Activated naive CD4-positive, alpha-beta T cell treated with anti-CD3 and anti-CD28 coated beads, Interleukin-2, amount 10 ng/mL, durations not matched to agents 7 days and 5 days (primary cell): ENCODE measurements around the gene FBXO31.
A peak's percentile ranks its signal among the peaks of the same experiment; 100 is the strongest.
"Not testable (repeated sequence)": the region's sequence is repeated elsewhere in the genome, so short reads cannot be mapped to it uniquely, and the experiment has no call there.

Experiments used
- CTCF ChIA-PET: fragments of 350-600 bp; sonication (Branson Sonifier 250); formaldehyde crosslinking; loops from one replicate; lab custom pipeline; 2021; ENCODE audit warnings: antibody characterized with exemption; lab: Charles Lee
- DNase-seq: peaks from one replicate; pipeline ENCODE4 v3.0.0-alpha.2; 2020
- H3K27ac Mint-ChIP-seq: one replicate; pipeline ENCODE4 v1.8.0; 2021; ENCODE audit warnings: mild to moderate bottlenecking, moderate library complexity, mixed read lengths
- H3K27me3 Mint-ChIP-seq: one replicate; pipeline ENCODE4 v1.8.0; 2021; ENCODE audit warnings: mild to moderate bottlenecking, mixed read lengths
- H3K36me3 Mint-ChIP-seq: one replicate; pipeline ENCODE4 v1.8.0; 2021; ENCODE audit warnings: mixed read lengths
- H3K4me1 Mint-ChIP-seq: one replicate; pipeline ENCODE4 v1.8.0; 2021; ENCODE audit warnings: mixed read lengths
- H3K4me3 Mint-ChIP-seq: one replicate; pipeline ENCODE4 v1.8.0; 2021; ENCODE audit warnings: mild to moderate bottlenecking, moderate library complexity, mixed read lengths
- H3K9me3 Mint-ChIP-seq: one replicate; pipeline ENCODE4 v1.8.0; 2021; ENCODE audit warnings: mixed read lengths

The FBXO31 gene

DNA sequence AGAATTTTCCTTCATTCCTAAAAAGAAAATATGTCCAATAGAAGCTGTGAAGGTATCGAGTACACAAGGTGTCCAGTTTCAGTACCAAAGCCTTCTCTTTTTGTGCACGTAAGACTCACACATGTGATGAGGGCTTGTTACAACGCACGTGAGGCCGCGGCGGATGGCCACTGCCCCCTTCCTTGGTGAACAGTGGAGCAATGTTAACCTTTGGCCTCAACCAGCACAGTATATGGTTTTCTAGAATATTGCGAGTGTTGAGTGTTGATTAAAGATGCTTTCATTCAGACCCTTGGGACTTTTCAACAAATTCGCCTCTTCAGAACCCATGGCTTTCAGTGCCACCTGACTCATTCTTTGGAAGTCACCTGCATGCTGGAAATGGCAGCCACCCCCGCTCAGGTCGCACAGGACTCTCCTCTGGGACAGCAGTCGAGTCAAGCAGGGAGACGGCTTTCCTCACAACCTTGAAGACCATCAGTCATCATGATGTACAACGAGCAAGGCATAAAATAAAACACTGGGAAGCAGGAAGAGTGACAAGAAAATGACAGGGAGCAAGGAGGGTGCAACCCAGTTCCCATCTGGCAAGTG, 23.0 kb upstream of the FBXO31 start:
- peaks cover 28% of the 10 kb centered on the region for H3K36me3 Mint-ChIP-seq
- H3K27ac Mint-ChIP-seq, result peak overlapping the region; percentile 33
- no peaks in the 10 kb centered on the region for H3K9me3 Mint-ChIP-seq
- H3K27me3 Mint-ChIP-seq, result no peaks in the 10 kb centered on the region
- CTCF ChIA-PET, result interaction anchor here (0.6 to 1.8 kb wide), 3 partner anchors 10 to 230 kb away, joined by 3 to 5 read pairs (median 4); no protein-coding TSS in a partner anchor
- H3K4me1 Mint-ChIP-seq, result no peaks in the 10 kb centered on the region
- no peak overlapping the region for H3K4me3 Mint-ChIP-seq
- DNase-seq, result no peak

DNA sequence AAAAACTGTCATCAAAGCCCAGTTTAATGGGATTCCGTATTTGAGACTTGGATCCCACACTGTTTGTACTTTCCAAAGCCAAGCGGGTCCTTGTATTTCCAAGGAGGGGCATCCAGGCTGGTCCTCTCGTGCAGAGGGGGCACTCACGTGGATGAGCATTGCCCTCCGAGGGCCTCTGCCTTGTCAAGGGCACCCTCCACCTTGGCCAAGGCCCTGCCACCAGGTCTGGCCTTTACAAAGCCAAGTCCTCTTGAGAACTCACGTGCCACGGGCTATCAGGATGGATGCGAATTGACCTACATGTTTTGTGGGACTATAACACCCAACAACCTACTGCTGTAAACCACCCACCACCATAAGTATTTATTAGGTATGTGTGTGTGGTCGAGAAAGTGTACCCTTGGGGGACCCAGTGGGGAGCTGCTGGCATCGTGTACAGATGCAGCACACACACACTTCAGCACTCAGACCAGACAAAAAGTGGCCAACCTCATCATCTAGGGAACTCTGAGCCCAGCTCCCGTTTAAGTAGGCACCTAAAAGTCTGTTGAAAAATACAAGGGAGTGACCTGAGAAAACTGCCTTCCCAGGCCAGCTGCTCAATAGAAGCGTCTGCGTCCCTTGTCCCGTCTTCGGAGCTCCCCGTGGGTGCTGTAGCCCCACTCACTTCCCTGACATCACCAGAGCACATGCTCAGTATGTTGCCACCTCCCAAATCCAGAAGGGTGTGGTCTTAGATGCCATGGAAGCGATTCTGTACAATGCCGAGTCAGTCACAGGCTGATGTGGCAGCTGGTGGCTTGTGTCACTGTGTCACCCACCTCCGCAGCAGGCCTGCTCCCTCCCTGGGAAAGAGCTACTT, 21.4 kb upstream of the FBXO31 start:
- Mint-ChIP-seq H3K36me3 (peaks cover 33% of the 10 kb centered on the region), H3K27ac (no peak overlapping the region)
- CTCF ChIA-PET, result no interaction called here

DNA sequence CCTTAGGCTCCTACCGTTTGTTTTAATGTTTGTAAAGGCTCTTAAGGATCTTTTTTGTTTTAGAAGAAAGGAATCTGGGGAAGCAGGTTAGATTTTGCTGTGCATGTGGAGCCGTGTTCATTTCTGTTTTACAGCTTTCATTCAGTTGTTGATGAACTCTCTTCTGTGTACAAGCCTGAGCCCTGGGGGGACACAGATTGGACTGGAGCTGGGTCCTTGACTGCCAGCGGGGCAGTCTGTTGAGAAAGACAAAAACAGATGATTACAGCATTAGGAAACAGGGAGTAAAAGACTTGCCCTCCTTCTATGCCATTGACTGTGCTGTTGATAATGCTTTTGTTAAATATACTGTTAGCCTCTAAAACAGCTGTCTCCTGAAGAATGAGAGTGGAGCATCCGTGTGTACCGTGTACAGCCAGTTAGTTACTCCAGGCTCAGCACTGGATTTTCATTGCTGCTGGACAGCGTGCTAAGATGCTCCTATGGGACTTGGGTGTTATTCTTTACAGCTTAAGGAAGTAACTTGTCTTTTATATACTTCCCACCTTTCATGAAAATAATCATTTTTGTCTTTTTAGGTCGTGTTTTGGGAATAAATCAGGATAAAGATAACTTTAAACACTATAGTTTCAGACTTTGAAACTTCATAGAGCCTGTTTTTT, 11.7 kb upstream of the FBXO31 start:
- no peaks in the 10 kb centered on the region for H3K27me3 Mint-ChIP-seq

More for the DNA sequence above, 21.4 kb upstream of the FBXO31 start:
- Mint-ChIP-seq H3K9me3 (no peaks in the 10 kb centered on the region), H3K27me3 (no peaks in the 10 kb centered on the region), H3K4me1 (no peaks in the 10 kb centered on the region), H3K4me3 (no peak overlapping the region)
- no peak for DNase-seq

DNA sequence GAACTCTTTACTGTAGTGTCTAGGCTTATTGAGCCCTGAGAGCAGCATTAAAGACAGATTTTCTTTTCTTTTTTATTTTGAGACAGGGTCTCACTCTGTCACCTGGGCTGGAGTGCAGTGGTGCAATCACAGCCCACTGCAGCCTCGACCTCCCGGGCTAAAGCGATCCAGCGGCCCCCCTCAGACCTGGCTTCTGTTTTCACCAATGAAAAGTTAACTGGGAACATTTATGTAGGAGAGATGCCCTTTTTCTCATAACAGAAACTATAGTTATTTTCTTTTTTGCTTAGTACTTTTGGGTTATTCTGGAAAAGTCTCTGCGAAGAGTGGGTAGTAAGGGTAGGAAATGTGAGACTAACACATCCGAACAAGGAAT, 10.1 kb upstream of the FBXO31 start:
- peaks cover 41% of the 10 kb centered on the region for H3K4me1 Mint-ChIP-seq
- no peak for DNase-seq
- no peaks in the 10 kb centered on the region for H3K27me3 Mint-ChIP-seq
- H3K36me3 Mint-ChIP-seq, result peaks cover 18% of the 10 kb centered on the region
- H3K27ac Mint-ChIP-seq, result peak overlapping the region; percentile 93
- CTCF ChIA-PET, result interaction anchor here (0.6 to 2.4 kb wide), 10 partner anchors 9 to 482 kb away, joined by 3 to 18 read pairs (median 4); partner anchors contain the start of genes C16orf95 and FBXO31
- no peaks in the 10 kb centered on the region for H3K9me3 Mint-ChIP-seq
- H3K4me3 Mint-ChIP-seq, result peak overlapping the region; percentile 90

More for the DNA sequence above, 11.7 kb upstream of the FBXO31 start:
- Mint-ChIP-seq H3K9me3 (no peaks in the 10 kb centered on the region), H3K4me3 (no peak overlapping the region), H3K4me1 (peaks cover 32% of the 10 kb centered on the region), H3K27ac (peak overlapping the region; percentile 59), H3K36me3 (peaks cover 27% of the 10 kb centered on the region)
- DNase-seq, result no peak
- CTCF ChIA-PET, result interaction anchor here (0.8 to 2.4 kb wide), 6 partner anchors 12 to 240 kb away, joined by 3 to 18 read pairs (median 4); partner anchors contain the start of gene FBXO31

DNA sequence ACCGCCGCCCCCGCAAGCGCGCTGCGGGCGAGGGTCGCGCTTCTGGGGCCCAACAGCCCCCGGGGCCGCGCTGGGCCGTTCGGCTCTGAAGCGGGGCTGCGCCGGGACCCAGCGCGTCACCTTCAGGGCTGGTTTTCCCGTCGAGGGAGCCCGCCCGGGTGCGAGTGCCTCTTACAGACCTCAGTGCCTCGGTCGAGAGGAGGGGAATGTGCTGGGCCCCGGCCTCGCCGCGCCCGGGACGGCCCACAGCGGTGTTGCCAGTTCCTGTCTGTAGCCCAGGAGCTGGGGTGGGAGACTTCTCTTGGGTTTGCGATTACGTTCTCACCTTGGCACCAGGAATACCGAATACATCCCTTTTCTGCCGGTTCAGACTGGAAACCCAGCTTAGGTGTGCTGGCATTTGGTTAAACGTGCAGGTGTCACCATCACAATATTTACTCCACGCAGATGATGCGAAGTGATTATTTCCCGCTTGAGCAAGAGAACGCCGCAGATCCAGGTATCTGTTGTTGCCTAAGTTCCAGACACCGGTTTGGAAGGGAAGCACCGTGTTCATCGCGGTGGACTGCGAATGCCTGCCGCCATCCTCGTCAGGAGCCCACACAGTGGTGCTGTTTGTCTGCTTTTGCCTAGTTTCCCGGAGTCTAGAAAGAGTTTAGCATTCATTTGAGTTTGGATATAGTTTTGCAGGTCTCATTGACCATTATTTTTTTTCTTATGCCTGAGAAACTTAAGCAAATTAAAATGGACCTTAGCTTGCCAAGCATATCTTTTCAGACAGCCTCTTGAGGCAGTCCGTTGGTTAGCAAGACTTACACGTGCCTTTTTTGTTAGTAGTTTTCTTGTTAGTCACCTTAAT, 9.5 kb upstream of the FBXO31 start:
- peak; percentile 61 for DNase-seq
- CTCF ChIA-PET, result interaction anchor here (0.6 to 2.3 kb wide), 8 partner anchors 9 to 483 kb away, joined by 3 to 7 read pairs (median 4); partner anchors contain the start of gene FBXO31
- Mint-ChIP-seq H3K36me3 (peaks cover 18% of the 10 kb centered on the region), H3K27ac (peak overlapping the region; percentile 93), H3K27me3 (no peaks in the 10 kb centered on the region), H3K4me1 (peaks cover 48% of the 10 kb centered on the region), H3K4me3 (peak overlapping the region; percentile 90), H3K9me3 (no peaks in the 10 kb centered on the region)

DNA sequence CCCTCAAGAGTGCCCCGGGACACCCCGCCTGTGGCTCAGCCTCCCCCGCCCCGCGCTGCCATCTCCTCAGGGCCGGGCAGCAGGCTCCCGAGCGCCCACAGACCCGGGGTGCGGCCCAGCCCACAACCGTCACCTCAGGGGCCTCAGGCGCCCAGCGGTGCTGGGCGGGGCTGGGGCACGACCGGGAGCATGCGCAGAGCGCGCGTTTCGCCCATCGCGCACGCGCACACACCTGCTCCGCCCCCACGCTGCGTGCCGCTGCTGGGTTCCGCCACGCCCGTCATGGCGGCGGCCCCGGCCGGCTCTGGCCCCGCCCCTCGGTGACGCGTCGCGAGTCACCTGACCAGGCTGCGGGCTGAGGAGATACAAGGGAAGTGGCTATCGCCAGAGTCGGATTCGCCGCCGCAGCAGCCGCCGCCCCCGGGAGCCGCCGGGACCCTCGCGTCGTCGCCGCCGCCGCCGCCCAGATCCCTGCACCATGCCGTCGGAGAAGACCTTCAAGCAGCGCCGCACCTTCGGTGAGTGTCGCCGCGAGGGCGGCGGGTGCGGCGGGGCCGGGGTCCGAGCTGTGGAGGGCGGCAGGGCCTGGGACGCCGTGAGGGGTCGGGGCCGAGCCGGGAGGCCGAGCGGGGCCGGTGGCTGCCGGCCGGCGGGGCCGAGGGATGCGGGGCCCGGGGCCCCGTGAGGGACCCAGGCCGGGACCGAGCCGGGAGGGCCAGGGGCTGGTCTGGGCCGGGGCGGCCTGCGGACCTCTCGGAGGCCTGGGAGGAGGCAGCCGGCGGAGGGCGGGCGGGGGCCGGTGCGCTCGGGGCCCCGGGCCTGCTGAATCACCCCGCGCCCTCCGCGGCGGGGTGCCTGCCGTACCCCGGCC, 8.6 kb upstream of the FBXO31 start, which contains the start of gene MAP1LC3B:
Gene MAP1LC3B (plus strand): TSS at position 387 of the 871 bp plus-strand sequence. CDS start 92 bp downstream, at position 479.
- H3K4me1 Mint-ChIP-seq, result peaks cover 56% of the 10 kb centered on the region
- CTCF ChIA-PET, result interaction anchor here (0.9 to 2.3 kb wide), 5 partner anchors 8 to 244 kb away, joined by 3 to 7 read pairs (median 4); partner anchors contain the start of gene FBXO31
- peak within 1 kb of the TSS; percentile 90 for H3K4me3 Mint-ChIP-seq
- no peaks in the 10 kb centered on the region for H3K9me3 Mint-ChIP-seq
- H3K27me3 Mint-ChIP-seq, result no peaks in the 10 kb centered on the region
- H3K27ac Mint-ChIP-seq, result peak within 1 kb of the TSS; percentile 97
- H3K36me3 Mint-ChIP-seq, result peaks cover 19% of the 10 kb centered on the region
- DNase-seq, result peak; percentile 96

DNA sequence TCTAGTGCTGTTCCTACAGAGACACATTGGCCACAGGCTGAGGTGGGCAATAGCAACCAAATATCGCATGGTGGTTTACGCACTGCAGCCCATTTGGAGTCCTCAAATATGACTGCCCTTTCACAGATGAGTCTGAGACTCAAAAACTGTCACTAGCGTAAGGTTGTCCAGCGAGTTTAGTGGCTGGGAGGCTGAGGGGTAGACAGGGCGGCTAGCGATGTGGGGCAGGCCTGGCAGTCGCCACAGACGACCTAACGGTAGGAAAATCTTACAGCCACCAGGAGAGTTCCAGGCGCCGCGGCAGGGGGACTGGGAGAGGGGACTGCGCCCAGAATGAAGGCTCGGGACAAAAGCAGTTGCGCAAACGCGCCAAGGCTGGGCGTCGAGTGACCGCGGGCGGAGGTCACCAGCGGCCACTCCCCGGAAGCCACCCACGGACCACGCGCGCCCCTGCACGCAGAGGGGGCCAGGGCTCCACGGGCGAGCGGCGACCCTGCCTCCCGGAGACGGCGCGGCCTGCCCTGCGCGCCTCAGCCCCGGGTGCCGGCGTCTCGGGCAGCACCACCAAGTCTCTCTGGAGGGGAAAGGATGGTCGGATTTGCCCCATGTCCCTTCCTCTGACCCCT, 7.9 kb upstream of the FBXO31 start:
- CTCF ChIA-PET, result no interaction called here
- H3K27me3 Mint-ChIP-seq, result no peaks in the 10 kb centered on the region
- DNase-seq, result no peak
- H3K36me3 Mint-ChIP-seq, result peaks cover 19% of the 10 kb centered on the region
- peaks cover 61% of the 10 kb centered on the region for H3K4me1 Mint-ChIP-seq
- peak overlapping the region; percentile 84 for H3K4me3 Mint-ChIP-seq
- peak overlapping the region; percentile 97 for H3K27ac Mint-ChIP-seq
- H3K9me3 Mint-ChIP-seq, result no peaks in the 10 kb centered on the region

DNA sequence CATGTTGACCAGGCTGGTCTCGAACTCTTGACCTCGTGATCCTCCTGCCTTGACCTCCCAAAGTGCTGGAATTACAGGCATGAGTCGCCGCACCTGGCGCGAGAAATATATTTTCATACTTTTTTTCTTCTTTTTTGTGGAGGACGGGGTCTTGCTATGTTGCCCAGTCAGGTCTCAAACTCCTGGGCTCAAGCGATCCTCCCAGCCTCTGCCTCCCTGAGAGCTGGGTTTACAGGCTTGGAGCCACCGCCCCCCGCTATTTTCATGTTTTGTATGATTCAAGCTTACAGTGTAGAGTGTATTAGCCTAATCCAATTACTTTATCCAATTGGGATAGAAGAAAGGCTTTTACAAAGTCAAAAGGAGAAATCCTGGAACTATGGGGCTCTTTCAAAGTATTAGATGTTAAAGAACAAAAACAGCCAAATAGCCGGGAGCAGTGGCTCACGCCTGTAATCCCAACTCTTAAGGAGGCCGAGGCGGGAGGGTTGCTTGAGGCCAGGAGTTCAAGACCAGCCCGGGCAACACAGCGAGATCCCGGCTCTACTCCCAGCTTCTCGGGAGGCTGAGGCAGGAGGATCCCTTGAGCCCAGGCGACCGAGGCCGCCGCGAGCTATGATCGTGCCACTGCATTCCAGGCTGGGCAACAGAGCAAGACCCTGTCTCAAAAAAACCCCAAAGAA, 7.2 kb upstream of the FBXO31 start:
- Mint-ChIP-seq H3K27me3 (no peaks in the 10 kb centered on the region), H3K4me3 (peak overlapping the region; percentile 84)

DNA sequence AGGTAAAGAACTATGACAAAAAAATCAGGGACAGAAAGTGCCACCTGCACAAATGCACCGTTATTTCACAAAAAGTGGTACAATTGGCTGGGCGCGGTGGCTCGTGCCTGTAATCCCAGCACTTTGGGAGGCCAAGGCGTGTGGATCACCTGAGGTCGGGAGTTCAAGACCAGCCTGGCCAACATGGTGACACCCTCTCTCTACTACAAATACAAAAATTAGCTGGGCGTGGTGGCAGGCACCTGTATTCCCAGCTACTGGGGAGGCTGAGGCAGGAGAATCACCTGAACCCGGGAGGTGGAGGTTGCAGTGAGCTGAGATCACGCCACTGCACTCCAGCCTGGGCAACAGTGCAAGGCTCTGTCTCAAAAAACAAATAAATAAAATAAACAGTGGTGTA, 6.3 kb upstream of the FBXO31 start:
- H3K4me3 Mint-ChIP-seq, DNase-seq, H3K9me3 Mint-ChIP-seq, H3K27me3 Mint-ChIP-seq, CTCF ChIA-PET: not testable (repeated sequence)
- Mint-ChIP-seq H3K36me3 (peaks cover 16% of the 10 kb centered on the region), H3K27ac (peak overlapping the region; percentile 88), H3K4me1 (peaks cover 65% of the 10 kb centered on the region)

More for the DNA sequence above, 7.2 kb upstream of the FBXO31 start:
- CTCF ChIA-PET, result no interaction called here
- no peak for DNase-seq
- peak overlapping the region; percentile 97 for H3K27ac Mint-ChIP-seq
- H3K36me3 Mint-ChIP-seq, result peaks cover 19% of the 10 kb centered on the region
- H3K9me3 Mint-ChIP-seq, result no peaks in the 10 kb centered on the region
- H3K4me1 Mint-ChIP-seq, result peaks cover 64% of the 10 kb centered on the region

DNA sequence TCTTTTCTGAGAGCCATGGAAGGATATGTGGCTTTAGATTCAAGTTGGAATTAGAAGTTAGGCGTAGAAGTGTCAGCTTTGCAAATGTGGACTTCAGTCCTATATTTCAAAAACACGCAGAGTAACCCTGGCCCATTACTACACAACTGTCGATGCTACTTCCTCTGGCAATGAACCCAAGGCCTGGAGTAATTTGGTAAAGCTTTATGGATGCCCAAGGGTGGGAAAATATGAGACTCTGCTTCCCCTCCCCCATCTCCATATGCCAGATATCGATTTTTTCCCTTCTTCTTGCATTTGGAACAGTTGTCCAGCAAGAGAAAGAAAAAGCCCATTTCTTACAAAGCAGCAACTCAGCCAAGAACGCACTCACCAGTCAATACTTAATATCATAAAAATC, 5.7 kb upstream of the FBXO31 start:
- Mint-ChIP-seq H3K36me3 (peaks cover 12% of the 10 kb centered on the region), H3K4me3 (no peak overlapping the region), H3K4me1 (peaks cover 64% of the 10 kb centered on the region), H3K27ac (peak overlapping the region; percentile 88), H3K27me3 (no peaks in the 10 kb centered on the region), H3K9me3 (no peaks in the 10 kb centered on the region)
- no peak for DNase-seq
- CTCF ChIA-PET, result no interaction called here

DNA sequence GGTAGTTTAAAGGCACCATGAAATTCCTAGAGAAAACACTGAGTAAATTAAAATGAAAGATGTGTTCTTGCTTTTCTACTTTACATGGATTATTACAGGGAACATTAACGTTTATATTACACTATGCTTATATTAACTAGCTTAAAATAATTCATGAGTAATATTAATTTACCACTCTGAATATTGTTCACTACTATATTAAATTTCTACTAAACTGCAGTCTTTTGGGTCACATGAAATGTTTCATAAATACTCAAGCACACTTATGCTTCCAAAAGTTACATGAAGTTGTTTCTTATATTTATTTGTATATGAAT, 5.2 kb upstream of the FBXO31 start:
- H3K27me3 Mint-ChIP-seq, result peaks cover 4% of the 10 kb centered on the region
- H3K36me3 Mint-ChIP-seq, result peaks cover 12% of the 10 kb centered on the region
- CTCF ChIA-PET, result no interaction called here

More for the DNA sequence above, 5.2 kb upstream of the FBXO31 start:
- H3K27ac Mint-ChIP-seq, result peak overlapping the region; percentile 99
- peak overlapping the region; percentile 56 for H3K4me3 Mint-ChIP-seq
- DNase-seq, result no peak
- no peaks in the 10 kb centered on the region for H3K9me3 Mint-ChIP-seq
- peaks cover 61% of the 10 kb centered on the region for H3K4me1 Mint-ChIP-seq
